Upper lobe of left lung (tissue), 6 donors: ENCODE measurements around the gene PDLIM5. TPM values are rescaled to one million over a fixed set of nuclear protein-coding genes. Genes with fewer than 3 reads are reported as not detected.
"Not testable (repeated sequence)": the region's sequence is repeated elsewhere in the genome, so short reads cannot be mapped to it uniquely, and the experiment has no call there.

ENCODE experiments used
- ATAC-seq, 2 donors: fragments of 200-7000 bp; cut with Tn5 transposase; one replicate each; pipeline ENCODE4 v1.9.1; 2022; ENCODE audit warnings: mild to moderate bottlenecking in 2 of 2, moderate library complexity in 2 of 2; ENCODE audit not compliant: low FRiP score in 2 of 2
- DNase-seq, 2 donors: peaks; one replicate each; pipeline ENCODE4 v3.0.0-alpha.2; 2019 to 2020
- H3K27ac ChIP-seq, 4 donors: fragments of 200-600 bp; sonication (generic); one replicate each; pipeline ENCODE4 v1.5.1; 2016 to 2019
- H3K27me3 ChIP-seq, 4 donors: fragments of 200-600 bp; sonication (generic); one replicate each; pipeline ENCODE4 v1.5.1; 2017 to 2019
- H3K36me3 ChIP-seq, 4 donors: fragments of 200-600 bp; sonication (generic); one replicate each; pipeline ENCODE4 v1.5.1; 2016 to 2019
- H3K4me1 ChIP-seq, 4 donors: fragments of 200-600 bp; sonication (generic); one replicate each; pipeline ENCODE4 v1.5.1; 2018 to 2019
- H3K4me3 ChIP-seq, 4 donors: fragments of 200-600 bp; sonication (generic); one replicate each; pipeline ENCODE4 v1.5.1; 2017 to 2019; ENCODE audit warnings: mild to moderate bottlenecking in 2 of 4, moderate library complexity in 1 of 4
- H3K9me3 ChIP-seq, 4 donors: fragments of 200-600 bp; sonication (generic); one replicate each; pipeline ENCODE4 v1.5.1; 2018 to 2019
- CTCF ChIP-seq, 6 experiments: fragments of 450-650 bp in 4 of 6; fragments of 200-600 bp in 2 of 6; sonication (generic) in 2 of 6; IDR thresholded peaks; one replicate each; pipeline ENCODE4 v1.5.1; 2016 to 2019; ENCODE audit warnings: antibody characterized with exemption in 6 of 6
- EP300 ChIP-seq, 4 donors: sonication (generic); formaldehyde crosslinking; IDR thresholded peaks; one replicate each; pipeline ENCODE4 v1.5.1; 2017; ENCODE audit warnings: antibody characterized with exemption in 4 of 4, control low read depth in 2 of 4
- POLR2A ChIP-seq, 4 donors: fragments of 450-650 bp; IDR thresholded peaks; one replicate each; pipeline ENCODE4 v1.5.1; 2016 to 2017; ENCODE audit warnings: antibody characterized with exemption in 4 of 4, mild to moderate bottlenecking in 2 of 4
- POLR2AphosphoS5 ChIP-seq, 2 donors: sonication (generic); formaldehyde crosslinking; IDR thresholded peaks; one replicate each; pipeline ENCODE4 v1.5.1; 2017; ENCODE audit warnings: antibody characterized with exemption in 2 of 2
- WGBS, 2 donors: methylation state at CpG; one replicate each; pipeline ENCODE4 v1.1.5; 2017 to 2018; 5-methylcytosine and 5-hydroxymethylcytosine counted together
- total RNA-seq, 6 donors: library from RNA; depleted of rRNA in 4 of 6; stranded (reverse); fragments of >200 nt in 4 of 6; gene quantifications; one replicate each; pipeline versions ENCODE4 v1.1.0 to v1.2.1, GENCODE V29; 2016 to 2021
- donor health status: DM: no; HTN: no; CAD: no; lungs with moderate emphysema.
- donor health status: DM: no; HTN: yes; CAD: no; lungs with severe emphysema.

The PDLIM5 gene
- total RNA-seq, 6 donors from 2014 or later: 24.1 to 105 (median 73.0) TPM

DNA sequence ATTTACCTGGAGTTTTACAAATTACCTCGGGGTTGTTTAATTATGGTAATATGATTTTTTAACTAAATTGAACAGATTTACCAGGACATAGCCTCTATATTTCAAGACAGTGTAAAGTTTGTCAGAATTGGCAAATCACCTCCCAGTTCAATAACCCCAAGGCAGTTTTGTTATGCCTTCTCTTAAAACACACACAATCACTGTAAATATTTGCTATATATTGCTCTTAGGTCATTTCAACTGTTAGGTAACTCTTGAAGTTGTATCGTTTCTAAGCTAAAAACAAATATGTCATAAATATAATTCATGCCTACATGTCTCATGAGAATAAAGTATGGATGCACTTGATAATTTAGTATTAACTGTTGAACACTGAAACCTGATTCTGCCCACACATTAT is 24.1 kb downstream of the PDLIM5 start:
- H3K9me3 ChIP-seq: no peaks in the 10 kb centered on the region
- peaks cover 8 to 16% (median 11%) of the 10 kb centered on the region in 4 donors for H3K4me1 ChIP-seq
- H3K27ac ChIP-seq: no peak overlapping the region
- ATAC-seq (no peak), DNase-seq (no peak)
- H3K4me3 ChIP-seq: no peak overlapping the region
- H3K36me3 ChIP-seq: no peaks in the 10 kb centered on the region
- TF ChIP-seq CTCF (IDR thresholded peaks at IDR 0.05): no peak
- TF ChIP-seq POLR2A (IDR thresholded peaks at IDR 0.05): no peak
- no peak for TF ChIP-seq POLR2AphosphoS5 (IDR thresholded peaks at IDR 0.05)
- TF ChIP-seq EP300 (IDR thresholded peaks at IDR 0.05): no peak
- WGBS, 2 donors: 73 to 80% methylated on average over 2 of the region's 2 CpGs
- H3K27me3 ChIP-seq: no peaks in the 10 kb centered on the region

GRCh38 chr4:94477227-94477626 is 25.5 kb downstream of the PDLIM5 start:
- Histone ChIP-seq H3K9me3 (no peaks in the 10 kb centered on the region), H3K27ac (peak overlapping the region in 1 of 4 donors; percentile 43), H3K27me3 (no peaks in the 10 kb centered on the region), H3K4me1 (peaks cover 5 to 12% (median 9%) of the 10 kb centered on the region in 4 donors), H3K36me3 (no peaks in the 10 kb centered on the region), H3K4me3 (no peak overlapping the region)
- DNase-seq (no peak), ATAC-seq (no peak)
- 35 to 48% methylated on average over 2 of the region's 2 CpGs for WGBS, 2 donors
- TF ChIP-seq POLR2A (IDR thresholded peaks at IDR 0.05): no peak
- TF ChIP-seq EP300 (IDR thresholded peaks at IDR 0.05): no peak
- no peak for TF ChIP-seq POLR2AphosphoS5 (IDR thresholded peaks at IDR 0.05)

- not testable (repeated sequence) for H3K4me3 ChIP-seq, DNase-seq, H3K4me1 ChIP-seq, H3K36me3 ChIP-seq, ATAC-seq, H3K27me3 ChIP-seq, H3K9me3 ChIP-seq, H3K27ac ChIP-seq
- WGBS, 2 donors: 79 to 92% methylated on average over 3 of the region's 3 CpGs
Observed at GRCh38 chr4:94478805-94479204, 27.1 kb downstream of the PDLIM5 start.

GRCh38 chr4:94479358-94480141 is 27.8 kb downstream of the PDLIM5 start:
- Histone ChIP-seq H3K4me3 (no peak overlapping the region), H3K4me1 (peaks cover 0 to 8% (median 1%) of the 10 kb centered on the region in 4 donors), H3K27ac (no peak overlapping the region), H3K36me3 (no peaks in the 10 kb centered on the region), H3K9me3 (no peaks in the 10 kb centered on the region), H3K27me3 (no peaks in the 10 kb centered on the region)
- WGBS, 2 donors: 79 to 85% methylated on average over 5 of the region's 5 CpGs
- DNase-seq (no peak), ATAC-seq (no peak)
- TF ChIP-seq EP300 (IDR thresholded peaks at IDR 0.05): no peak
- TF ChIP-seq POLR2A (IDR thresholded peaks at IDR 0.05): no peak
- no peak for TF ChIP-seq POLR2AphosphoS5 (IDR thresholded peaks at IDR 0.05)
- TF ChIP-seq CTCF (IDR thresholded peaks at IDR 0.05): no peak

DNA sequence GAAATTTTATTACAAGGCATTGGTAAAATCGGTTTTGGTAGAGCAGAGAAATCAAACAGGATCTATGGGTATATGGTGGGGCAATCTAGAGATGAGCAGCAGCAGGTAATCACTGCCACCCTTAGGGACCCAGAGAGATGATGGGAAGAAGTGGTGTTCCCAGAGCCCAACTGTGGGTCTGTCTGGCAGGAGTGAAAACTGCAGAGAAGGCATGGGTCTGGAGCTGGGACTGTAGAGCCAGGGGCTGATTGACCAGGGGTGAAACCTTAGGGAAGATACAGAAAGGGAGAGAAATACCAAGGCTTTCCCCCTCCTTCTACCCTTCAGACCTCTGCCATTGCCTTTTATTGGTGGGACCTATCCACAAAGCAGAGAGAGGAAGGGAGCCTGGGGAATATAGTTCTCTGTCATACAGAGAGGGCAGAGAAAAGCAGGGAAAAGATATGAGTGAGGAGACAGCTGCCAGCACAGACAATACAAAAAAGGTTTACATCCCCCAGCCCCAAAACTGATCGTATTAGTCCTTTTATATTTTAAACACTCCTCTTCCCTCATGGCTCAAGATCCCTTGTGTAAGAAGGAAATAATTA is 28.7 kb downstream of the PDLIM5 start:
- ATAC-seq (peak in 1 of 2 donors; percentile 24), DNase-seq (no peak)
- Histone ChIP-seq H3K27ac (no peak overlapping the region), H3K27me3 (no peaks in the 10 kb centered on the region), H3K4me3 (no peak overlapping the region), H3K9me3 (no peaks in the 10 kb centered on the region), H3K4me1 (peaks cover 0 to 8% (median 5%) of the 10 kb centered on the region in 4 donors), H3K36me3 (no peaks in the 10 kb centered on the region)
- whole genome bisulfite sequencing, 2 donors: 74 to 83% methylated on average over 2 of the region's 2 CpGs
- TF ChIP-seq CTCF (IDR thresholded peaks at IDR 0.05) (no peak), POLR2A (IDR thresholded peaks at IDR 0.05) (no peak), POLR2AphosphoS5 (IDR thresholded peaks at IDR 0.05) (no peak), EP300 (IDR thresholded peaks at IDR 0.05) (no peak)
